ACC112 (cell line): ENCODE data around the gene RITA1.
A peak's percentile ranks its signal among the peaks of the same experiment; 100 is the strongest.
"Not testable (repeated sequence)": the region's sequence is repeated elsewhere in the genome, so short reads cannot be mapped to it uniquely, and the experiment has no call there.

Experiments used
- H2AFZ ChIP-seq: fragments of 200-600 bp; sonication (generic); one replicate; pipeline ENCODE4 v1.6.0; 2017; ENCODE audit warnings: antibody characterized with exemption, low read length; ENCODE audit not compliant: unreplicated experiment
- H3K27ac ChIP-seq: fragments of 200-600 bp; sonication (generic); 2 replicates; pipeline ENCODE4 v1.5.1; 2014; ENCODE audit warnings: low read depth, mild to moderate bottlenecking, antibody characterized with exemption, low read length, moderate library complexity
- H3K27me3 ChIP-seq: fragments of 200-600 bp; sonication (generic); 2 replicates; pipeline ENCODE4 v1.6.1; 2014; ENCODE audit warnings: mild to moderate bottlenecking, antibody characterized with exemption, low read length, moderate library complexity, mixed read lengths; ENCODE audit not compliant: insufficient read depth
- H3K36me3 ChIP-seq: fragments of 200-600 bp; sonication (generic); 2 replicates; pipeline ENCODE4 v1.6.1; 2016; ENCODE audit warnings: mild to moderate bottlenecking, antibody characterized with exemption, low read length, moderate library complexity, mixed read lengths; ENCODE audit not compliant: insufficient read depth
- H3K4me1 ChIP-seq: fragments of 200-600 bp; sonication (generic); one replicate; pipeline ENCODE4 v1.6.1; 2016; ENCODE audit warnings: low read length, mixed read lengths; ENCODE audit not compliant: insufficient read depth, unreplicated experiment, control insufficient read depth
- H3K4me3 ChIP-seq: fragments of 200-600 bp; sonication (generic); 2 replicates; pipeline ENCODE4 v1.5.1; 2014; ENCODE audit warnings: mild to moderate bottlenecking, low read depth, low read length
- H3K79me2 ChIP-seq: fragments of 200-600 bp; sonication (generic); one replicate; pipeline ENCODE4 v1.6.0; 2016; ENCODE audit warnings: low read length; ENCODE audit not compliant: control insufficient read depth, unreplicated experiment, insufficient read depth

Gene RITA1

DNA sequence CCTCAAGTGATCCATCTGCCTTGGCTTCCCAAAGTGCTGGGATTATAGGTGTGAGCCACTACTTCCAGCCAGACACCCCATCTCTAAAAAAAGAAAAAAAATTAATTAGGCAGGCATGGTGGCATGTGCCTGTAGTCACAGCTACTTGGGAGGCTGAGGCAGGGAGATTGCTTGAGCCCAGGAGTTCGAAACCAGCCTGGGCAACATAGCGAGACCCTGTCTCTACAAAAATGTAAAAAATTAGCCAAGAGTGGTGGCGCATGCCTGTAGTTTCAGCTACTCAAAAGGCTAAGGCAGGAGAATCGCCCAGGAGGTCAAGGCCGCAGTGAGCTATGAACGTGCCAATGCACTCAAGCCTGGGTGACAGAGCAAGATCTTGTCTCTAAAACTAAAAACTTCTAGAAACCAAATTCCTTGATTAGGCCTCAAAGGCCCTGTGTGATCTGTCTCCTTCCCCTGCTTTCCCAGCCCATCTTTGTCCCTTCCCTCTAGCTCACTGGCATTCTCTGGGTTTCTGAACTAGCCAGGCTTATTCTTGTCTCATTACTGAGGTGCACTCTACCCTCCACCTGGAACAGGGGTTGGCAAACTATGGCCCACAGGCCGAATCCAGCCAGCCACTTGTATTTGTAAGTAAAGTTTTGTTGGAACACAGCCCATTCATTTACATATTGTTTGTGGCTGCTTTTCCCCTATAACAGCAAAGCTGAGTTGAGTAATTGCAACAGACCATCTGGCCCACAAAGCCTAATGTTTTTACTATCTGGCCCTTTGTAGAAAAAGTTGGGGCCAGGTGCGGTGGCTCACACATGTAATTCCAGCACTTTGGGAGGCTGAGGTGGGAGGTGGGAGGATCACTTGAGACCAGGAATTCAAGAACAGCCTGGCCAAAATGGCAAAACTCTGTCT, 18.6 kb downstream of the RITA1 start:
- H3K4me1 ChIP-seq: no peaks in the 10 kb centered on the region
- no peak overlapping the region for H2AFZ ChIP-seq
- no peaks in the 10 kb centered on the region for H3K79me2 ChIP-seq
- no peaks in the 10 kb centered on the region for H3K27me3 ChIP-seq
- H3K36me3 ChIP-seq: no peaks in the 10 kb centered on the region
- H3K27ac ChIP-seq: no peak overlapping the region
- no peak overlapping the region for H3K4me3 ChIP-seq

DNA sequence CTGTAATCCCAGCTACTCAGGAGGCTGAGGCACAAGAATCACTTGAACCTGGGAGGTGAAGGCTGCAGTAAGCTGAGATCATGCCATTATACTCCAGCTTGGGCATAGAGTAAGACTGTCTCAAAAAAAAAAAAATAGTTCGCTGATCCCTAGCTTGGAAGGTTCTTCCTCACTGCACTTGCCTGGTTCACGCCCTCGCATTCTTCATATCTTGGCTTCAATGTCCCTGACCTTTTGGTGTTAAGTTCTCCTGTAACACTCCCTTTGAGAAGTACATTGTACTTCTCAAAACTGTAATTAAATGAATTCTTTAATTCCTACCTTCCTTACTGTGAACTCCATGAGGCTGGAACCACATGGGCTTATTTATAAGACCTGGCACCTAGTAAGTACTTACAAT, 19.3 kb downstream of the RITA1 start:
- no peaks in the 10 kb centered on the region for H3K36me3 ChIP-seq
- H3K79me2 ChIP-seq: no peaks in the 10 kb centered on the region
- H3K27ac ChIP-seq: no peak overlapping the region
- H3K4me1 ChIP-seq: no peaks in the 10 kb centered on the region
- no peaks in the 10 kb centered on the region for H3K27me3 ChIP-seq
- H2AFZ ChIP-seq: no peak overlapping the region
- no peak overlapping the region for H3K4me3 ChIP-seq

DNA sequence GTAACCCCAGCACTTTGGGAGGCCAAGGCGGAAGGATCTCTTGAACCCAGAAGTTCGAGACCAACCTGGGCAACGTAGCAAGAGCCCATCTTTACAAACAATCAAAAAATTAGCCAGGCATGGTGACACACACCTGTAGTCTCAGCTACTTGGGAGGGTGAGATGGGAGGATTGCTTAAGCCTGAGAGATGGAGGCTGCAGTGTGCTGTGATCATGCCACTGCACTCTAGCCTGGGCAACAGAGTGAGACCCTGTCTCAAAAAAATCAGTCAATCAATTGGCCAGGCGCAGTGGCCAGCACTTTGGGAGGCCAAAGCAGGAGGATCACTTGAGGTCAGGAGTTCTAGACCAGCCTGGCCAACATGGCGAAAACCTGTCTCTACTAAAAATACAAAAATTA, 21.3 kb downstream of the RITA1 start:
- H3K4me3 ChIP-seq, H3K36me3 ChIP-seq, H3K27ac ChIP-seq, H2AFZ ChIP-seq, H3K27me3 ChIP-seq, H3K79me2 ChIP-seq, H3K4me1 ChIP-seq: not testable (repeated sequence)

DNA sequence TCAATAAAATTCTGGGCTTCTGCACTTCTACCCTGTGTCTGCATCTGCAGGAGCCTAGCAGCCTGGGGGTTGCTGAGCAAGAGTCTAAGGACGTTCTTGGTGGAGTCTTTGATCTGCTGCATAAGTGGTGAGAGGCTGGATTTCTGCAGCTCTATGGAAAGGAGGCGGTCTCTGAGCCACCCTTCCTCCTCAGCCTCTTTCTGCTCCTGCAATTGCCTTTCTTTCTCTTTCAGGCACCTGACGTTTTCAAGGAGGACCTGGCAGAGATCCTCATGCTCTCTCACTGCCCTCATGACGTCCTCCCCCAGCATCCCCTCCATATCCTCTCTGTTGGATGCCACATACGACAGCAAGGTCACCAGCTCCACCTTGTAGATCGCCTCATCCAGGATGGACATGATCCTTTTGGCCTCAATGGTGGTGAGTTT, 22.1 kb downstream of the RITA1 start:
- H3K27ac ChIP-seq: no peak overlapping the region
- no peak overlapping the region for H3K4me3 ChIP-seq
- H3K79me2 ChIP-seq: no peaks in the 10 kb centered on the region
- no peak overlapping the region for H2AFZ ChIP-seq
- no peaks in the 10 kb centered on the region for H3K36me3 ChIP-seq
- no peaks in the 10 kb centered on the region for H3K27me3 ChIP-seq
- H3K4me1 ChIP-seq: no peaks in the 10 kb centered on the region

DNA sequence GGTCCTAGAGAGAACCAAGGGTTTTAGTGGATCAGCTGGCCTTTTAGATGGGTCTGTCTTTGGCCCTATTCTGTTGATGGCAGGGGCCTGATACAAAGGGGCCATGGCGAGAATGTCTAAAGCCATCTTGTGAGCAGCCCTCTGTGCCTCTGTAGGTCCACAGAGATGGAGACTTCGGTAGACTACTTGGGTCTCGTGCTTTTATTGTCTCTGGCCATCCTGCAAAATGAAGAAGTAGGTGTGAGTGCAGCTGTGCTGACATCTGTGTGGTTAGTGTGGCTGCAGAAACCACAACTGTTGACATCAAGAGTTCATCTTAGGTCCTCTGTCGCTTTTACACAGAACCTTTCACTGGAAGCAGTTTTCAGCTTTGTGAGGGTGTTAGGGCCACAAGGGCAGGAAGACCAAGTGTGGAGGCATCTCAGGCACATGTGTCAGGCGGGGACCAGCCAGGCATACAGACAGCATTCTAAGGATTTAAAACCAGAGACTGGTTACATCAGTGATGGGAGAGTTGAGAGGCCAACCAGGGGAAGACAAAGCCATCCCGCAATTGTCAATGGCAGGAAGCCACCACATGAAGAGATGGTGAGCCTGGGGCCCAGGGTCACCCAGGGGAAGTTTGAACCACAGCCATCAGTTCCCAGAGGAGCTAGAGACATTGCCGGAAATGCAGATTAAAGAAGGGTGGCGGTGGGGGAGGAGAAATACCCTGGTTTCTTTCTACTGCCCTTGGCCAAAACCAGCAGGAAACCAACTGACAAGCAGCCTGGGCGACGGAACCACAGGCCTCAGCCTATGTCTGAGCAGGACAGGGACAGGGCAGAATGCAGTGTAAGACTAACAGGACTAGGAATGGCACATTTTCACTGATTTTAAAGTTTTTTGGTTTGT, 22.8 kb downstream of the RITA1 start:
- no peaks in the 10 kb centered on the region for H3K27me3 ChIP-seq

DNA sequence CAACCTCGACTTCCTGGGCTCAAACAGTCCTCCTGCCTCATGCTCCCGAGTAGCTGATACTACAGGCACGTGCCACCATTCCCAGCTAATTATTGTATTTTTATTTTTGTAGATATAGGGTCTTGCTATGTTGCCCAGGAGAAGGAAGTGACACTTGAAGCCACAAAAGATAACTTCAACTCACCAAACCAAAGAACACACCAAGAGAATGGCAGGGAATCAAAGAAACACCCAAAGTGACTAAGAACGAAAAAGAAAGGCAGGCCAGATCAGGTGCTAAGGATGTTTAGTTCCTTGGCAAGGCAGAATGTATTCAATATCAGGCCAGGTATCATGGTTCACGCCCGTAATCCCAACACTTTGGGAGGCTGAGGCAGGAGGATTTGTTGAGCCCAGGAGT, 25.6 kb downstream of the RITA1 start:
- Histone ChIP-seq H3K27me3 (no peaks in the 10 kb centered on the region), H2AFZ (no peak overlapping the region), H3K4me1 (peaks cover 25% of the 10 kb centered on the region), H3K4me3 (no peak overlapping the region), H3K27ac (no peak overlapping the region), H3K36me3 (no peaks in the 10 kb centered on the region), H3K79me2 (no peaks in the 10 kb centered on the region)

More for the DNA sequence above, 22.8 kb downstream of the RITA1 start:
- H3K36me3 ChIP-seq: no peaks in the 10 kb centered on the region
- no peak overlapping the region for H3K4me3 ChIP-seq
- H3K27ac ChIP-seq: no peak overlapping the region
- no peaks in the 10 kb centered on the region for H3K79me2 ChIP-seq
- no peaks in the 10 kb centered on the region for H3K4me1 ChIP-seq
- no peak overlapping the region for H2AFZ ChIP-seq

DNA sequence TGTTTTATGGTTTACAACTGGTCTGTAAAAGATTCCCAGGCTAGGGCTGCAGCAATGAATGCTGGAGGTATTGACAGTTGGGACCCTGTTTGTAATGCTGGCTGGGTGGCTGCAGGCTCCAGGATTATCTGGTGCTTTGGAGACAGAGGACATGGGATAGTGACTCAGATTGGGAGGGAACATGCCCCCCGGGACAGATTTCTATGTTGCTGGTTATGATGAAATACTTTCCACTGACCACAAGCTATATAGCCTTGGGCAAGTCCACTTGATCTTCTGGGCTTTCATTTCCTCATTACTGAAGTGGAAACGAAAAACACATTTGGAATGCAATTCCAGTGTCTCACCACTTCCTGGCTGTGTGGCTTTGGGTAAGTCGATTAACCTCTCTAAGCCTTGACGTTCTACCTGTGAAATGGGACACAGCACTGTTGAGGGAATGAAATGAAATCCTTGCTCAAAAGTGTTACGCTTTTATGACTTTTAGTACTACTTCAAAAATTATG, 29.4 kb downstream of the RITA1 start:
- Histone ChIP-seq H3K27me3 (no peaks in the 10 kb centered on the region), H3K4me1 (peaks cover 41% of the 10 kb centered on the region), H3K4me3 (0 out of 2 replicates have a peak overlapping the region, but pooled peaks have one; percentile 4), H3K79me2 (no peaks in the 10 kb centered on the region), H3K27ac (peak overlapping the region; percentile 91), H3K36me3 (no peaks in the 10 kb centered on the region), H2AFZ (no peak overlapping the region)

DNA sequence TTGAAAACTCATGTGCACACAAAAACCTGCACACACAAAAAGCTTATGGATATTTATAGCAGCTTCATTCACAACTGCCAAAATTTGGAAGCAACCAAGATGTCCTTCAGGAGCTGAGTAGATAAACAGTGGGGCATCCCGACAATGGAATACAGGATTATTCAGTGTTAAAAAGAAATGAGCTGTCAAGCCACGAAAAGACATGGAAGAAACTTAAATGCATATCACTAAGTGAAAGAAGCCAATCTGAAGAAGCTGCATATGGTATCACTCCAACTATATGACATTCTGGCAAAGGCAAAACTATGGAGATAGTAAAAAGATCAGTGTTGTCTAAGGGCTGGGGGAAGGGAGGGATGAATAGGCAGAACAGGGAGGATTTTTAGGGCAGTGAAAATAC, 30.5 kb downstream of the RITA1 start:
- peaks cover 41% of the 10 kb centered on the region for H3K4me1 ChIP-seq
- H3K36me3 ChIP-seq: no peaks in the 10 kb centered on the region
- H3K27me3 ChIP-seq: no peaks in the 10 kb centered on the region
- H2AFZ ChIP-seq: no peak overlapping the region
- no peaks in the 10 kb centered on the region for H3K79me2 ChIP-seq
- no peak overlapping the region for H3K27ac ChIP-seq
- no peak overlapping the region for H3K4me3 ChIP-seq

DNA sequence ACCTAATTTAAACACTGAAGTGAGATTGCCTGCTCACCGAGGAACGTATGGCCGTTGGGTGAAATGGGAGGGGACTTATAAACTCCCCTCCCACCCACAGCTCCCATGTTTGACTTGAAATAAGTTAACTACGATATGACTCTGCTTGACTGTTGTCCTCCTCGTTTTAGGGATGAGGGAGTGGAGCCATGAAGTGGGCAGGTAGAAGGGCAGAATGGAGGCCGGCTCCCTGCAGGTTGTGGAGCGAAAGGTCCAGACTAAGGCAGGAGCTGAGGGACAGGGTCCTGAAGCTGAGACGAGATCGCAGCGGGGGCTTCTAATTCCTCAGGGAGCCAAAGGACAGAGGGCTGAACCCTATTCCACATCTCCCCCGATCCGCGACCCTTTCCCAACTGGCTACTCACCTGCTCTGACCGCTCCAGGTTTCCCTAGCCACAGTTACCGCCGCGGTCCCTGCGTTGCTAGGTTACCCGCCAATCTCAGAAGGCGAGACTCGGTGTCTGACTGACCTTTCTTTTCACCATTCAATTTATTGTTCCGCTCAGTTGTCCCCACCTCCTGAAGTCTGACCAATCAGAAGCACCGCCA, 35.2 kb downstream of the RITA1 start:
- H3K4me1 ChIP-seq: peaks cover 39% of the 10 kb centered on the region
- peaks cover 18% of the 10 kb centered on the region for H3K79me2 ChIP-seq
- H3K4me3 ChIP-seq: peak overlapping the region; percentile 78
- peak overlapping the region; percentile 11; the same call in 1 of the 2 replicates for H3K27ac ChIP-seq
- no peaks in the 10 kb centered on the region for H3K36me3 ChIP-seq
- no peaks in the 10 kb centered on the region for H3K27me3 ChIP-seq
- H2AFZ ChIP-seq: peak overlapping the region; percentile 37

DNA sequence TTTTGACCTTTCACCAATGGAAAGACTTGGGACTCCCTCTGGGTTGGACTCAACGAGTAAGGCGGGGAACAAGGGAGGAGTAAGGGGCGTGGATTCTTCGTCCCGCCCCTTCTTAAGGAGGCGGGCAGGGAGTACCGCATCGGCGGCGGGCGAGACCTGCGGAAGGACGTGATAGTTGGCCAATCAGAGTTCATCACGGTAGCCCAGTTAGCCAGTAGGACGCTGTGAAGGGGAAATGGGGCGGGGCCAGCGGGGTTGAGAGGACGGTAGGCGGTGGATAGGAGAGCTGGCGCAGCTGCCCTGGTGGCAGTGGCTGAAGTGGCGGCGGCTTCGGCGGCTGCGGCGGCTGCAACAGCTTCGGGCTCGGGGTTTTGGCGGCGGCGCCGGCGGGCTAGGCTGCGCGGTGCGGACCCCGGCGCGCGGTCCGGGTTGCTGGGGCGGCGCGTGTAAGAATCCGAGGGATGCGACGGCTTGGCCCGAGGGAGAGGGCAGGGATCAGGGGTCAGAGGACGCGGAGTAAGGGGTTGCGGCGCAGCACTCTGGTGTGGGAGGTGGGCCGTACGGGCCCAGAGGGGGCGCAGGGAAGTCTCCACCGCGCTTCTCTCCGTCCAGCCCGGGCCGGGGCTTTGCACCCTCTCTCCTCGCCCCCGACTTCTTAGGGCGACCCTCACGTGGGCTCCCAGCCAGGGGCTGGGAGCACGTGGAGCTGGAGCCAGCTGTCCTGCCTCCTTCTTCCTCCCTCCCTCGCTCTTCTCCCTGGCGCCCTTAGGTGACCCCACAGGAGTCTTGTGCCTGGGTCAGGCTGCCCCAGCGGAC, 35.9 kb downstream of the RITA1 start, which contains the start of gene TPCN1:
TSS of gene TPCN1 (plus strand) at position 284 of the 816 bp plus-strand sequence. CDS start 5,389 bp downstream, outside the sequence.
- Histone ChIP-seq H3K36me3 (no peaks in the 10 kb centered on the region), H3K27me3 (no peaks in the 10 kb centered on the region), H3K4me1 (peaks cover 32% of the 10 kb centered on the region), H3K27ac (peak within 1 kb of the TSS; percentile 94), H2AFZ (peak within 1 kb of the TSS; percentile 70), H3K79me2 (peaks cover 18% of the 10 kb centered on the region), H3K4me3 (peak within 1 kb of the TSS; percentile 88)
